Measurements from ENCODE around the gene P2RX5.
"Not testable (repeated sequence)": the region's sequence is repeated elsewhere in the genome, so short reads cannot be mapped to it uniquely, and the experiment has no call there.

P2RX5 gene

GRCh38 chr17:3710951-3711383 lies 15.0 kb upstream of the P2RX5 start:
- DNase-seq = no peak

DNA sequence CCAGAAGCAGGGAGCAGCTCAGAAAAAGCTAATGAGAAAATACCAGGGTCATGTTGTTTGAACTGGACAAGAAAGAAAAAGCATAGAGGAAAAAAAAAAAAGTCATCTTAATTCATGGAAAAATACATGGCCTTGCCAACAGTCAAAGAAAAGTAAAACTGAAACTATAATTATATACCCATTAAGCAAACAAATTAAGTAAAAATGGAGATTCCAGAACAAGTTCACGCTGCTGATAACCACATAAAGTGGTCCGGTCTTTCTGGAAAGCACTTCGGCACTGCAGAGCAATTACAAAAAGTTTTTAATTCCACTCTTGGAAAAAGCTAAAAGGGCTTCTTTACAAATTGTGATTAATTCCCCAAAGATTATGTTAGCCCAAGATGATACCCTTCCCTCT lies 12.4 kb upstream of the P2RX5 start:
- no peak for DNase-seq

- DNase-seq = not testable (repeated sequence)
Measured at GRCh38 chr17:3705718-3705984, 9.7 kb upstream of the P2RX5 start.

GRCh38 chr17:3704931-3705717 lies 9.2 kb upstream of the P2RX5 start:
- no peak for DNase-seq

DNA sequence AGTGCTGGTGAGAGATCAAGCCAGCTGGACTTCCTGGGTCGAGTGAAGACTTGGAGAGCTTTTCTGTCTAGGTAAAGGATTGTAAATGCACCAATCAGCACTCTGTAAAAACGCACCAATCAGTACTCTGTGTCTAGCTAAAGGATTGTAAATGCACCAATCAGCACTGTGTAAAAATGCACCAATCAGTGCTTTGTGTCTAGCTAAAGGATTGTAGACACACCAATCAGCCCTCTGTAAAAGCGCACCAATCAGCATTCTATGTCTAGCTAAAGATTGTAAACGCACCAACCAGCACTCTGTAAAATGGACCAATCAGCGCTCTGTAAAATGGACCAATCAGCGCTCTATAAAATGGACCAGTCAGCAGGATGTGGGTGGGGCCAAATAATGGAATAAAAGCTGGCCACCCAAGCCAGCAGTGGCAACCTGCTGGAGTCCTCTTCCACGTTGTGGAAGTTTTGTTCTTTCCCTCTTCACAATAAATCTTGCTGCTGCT lies 6.1 kb upstream of the P2RX5 start:
- not testable (repeated sequence) for DNase-seq

- DNase-seq = no peak
Measured at GRCh38 chr17:3699951-3700350, 4.0 kb upstream of the P2RX5 start.

GRCh38 chr17:3698139-3698538 lies 2.2 kb upstream of the P2RX5 start:
- DNase-seq = no peak

- no peak for DNase-seq
Measured at GRCh38 chr17:3697103-3697476, 1.1 kb upstream of the P2RX5 start.

GRCh38 chr17:3695129-3695722 lies 729 bp downstream of the P2RX5 start:
- no peak for DNase-seq

DNA sequence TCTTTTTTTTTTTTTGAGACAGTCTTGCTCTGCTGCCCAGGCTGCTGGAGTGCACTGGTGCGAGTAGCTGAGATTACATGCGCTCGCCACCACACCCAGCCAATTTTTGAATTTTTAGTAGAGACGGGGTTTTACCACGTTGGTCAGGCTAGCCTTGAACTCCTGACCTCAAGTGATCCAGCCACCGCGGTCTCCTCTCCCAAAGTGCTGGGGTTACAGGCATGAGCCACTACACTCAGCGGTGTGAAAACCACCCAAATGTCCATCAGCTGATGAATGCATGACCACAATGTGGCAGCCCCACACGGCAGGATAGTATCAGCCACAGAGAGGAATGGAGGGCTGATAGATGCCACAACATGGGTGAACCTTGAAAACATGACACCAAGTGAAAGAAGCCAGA lies 2.1 kb downstream of the P2RX5 start:
- no peak for DNase-seq

- no peak for DNase-seq
Measured at GRCh38 chr17:3693141-3693540, 2.8 kb downstream of the P2RX5 start.

- no peak for DNase-seq
Measured at GRCh38 chr17:3692346-3692745, 3.6 kb downstream of the P2RX5 start.

- DNase-seq = no peak
Measured at GRCh38 chr17:3691617-3692067, 4.3 kb downstream of the P2RX5 start.

DNA sequence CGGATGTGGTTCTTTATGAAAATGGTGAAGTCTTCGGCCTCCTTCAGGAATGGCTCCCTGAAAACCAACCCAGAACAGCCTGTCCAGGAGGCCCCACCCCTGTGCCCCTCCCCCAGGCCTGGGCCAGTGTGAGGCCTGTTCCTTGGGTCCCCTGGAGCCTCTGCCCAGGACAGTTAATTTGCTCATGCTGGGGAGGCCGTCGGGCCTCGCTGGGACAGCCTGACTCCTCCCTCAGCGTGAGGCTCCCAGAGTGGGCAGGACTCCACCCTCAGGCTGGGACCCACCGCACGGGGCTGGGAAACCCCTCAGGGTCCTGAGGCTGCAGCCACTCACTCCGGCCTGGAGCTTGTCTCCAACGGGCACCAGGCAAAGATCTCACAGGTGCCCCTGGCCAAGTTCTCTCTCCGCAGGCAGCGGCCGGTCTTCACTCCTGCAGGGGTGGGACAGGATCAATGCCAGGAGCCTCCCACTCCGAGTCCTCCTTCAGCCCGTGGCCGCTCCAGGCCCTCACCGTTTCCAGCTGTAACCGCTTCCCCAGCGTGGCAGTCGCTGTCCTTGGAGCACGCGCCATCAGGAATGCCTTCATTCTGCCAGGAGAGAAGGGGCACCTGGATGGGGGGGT lies 5.8 kb downstream of the P2RX5 start:
- no peak for DNase-seq

GRCh38 chr17:3689262-3690093 lies 6.5 kb downstream of the P2RX5 start:
- no peak for DNase-seq

DNA sequence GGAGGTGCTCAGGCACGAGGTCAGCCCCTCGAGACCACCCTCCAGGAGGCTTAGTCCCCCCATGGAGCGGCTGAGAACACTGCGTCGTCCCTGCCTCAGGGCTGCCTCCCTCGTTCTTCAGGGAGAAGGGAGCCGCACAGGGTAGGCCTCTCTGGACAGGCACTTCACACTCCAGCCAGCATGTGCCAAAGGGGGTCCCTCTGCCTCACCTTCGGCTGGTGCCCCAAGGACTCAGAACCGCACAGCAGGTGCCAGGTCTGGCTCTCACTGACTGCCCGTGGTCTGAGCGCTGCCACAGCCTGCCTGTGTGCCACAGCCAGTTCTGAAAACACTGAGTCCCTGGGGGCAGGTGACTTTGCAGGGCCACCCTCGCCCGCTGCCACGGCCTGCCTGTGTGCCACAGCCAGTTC lies 7.1 kb downstream of the P2RX5 start:
- no peak for DNase-seq

GRCh38 chr17:3688027-3688553 lies 7.9 kb downstream of the P2RX5 start:
- no peak for DNase-seq

DNA sequence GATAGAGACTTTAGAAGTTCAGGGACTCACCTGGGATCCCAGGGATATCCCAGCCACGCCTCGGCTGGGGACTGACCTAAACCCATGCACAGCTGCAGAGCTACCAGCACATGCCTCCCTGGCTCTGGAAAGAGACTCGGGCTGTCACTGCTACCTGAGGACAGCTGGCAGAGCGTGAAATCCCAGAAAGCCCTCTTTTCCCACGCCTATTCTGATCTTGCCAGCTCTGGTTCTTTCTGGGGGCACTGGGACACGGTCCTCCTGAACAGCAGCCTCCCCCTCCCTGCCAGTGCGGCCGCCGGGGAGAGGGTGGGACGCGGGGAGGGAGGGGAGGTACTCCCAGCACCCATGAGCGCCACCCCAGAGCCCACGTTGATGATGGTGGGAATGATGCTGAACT lies 10.8 kb downstream of the P2RX5 start:
- no peak for DNase-seq

- peak; percentile 23 for DNase-seq
Measured at GRCh38 chr17:3683054-3683511, 12.9 kb downstream of the P2RX5 start.

- DNase-seq = no peak
Measured at GRCh38 chr17:3682033-3682432, 13.9 kb downstream of the P2RX5 start.

DNA sequence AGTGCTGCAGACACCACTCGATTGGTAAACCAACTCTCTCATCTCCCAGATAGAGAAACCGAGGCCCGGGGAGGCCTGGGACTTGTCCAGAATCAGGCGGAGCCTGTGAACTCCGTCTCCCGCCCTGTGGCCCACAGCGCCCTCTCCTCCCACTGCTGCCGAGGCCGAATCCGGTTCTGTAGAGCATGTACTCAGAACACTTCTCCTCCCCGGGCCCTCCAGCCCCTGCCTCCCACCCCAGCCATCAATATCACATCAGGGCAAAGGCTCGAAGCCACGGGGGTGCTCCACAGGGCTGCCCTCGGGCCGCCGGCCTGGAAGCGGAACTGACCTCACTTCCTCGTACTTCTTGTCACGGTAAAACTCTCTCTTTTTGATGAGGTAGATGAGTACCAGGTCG lies 14.4 kb downstream of the P2RX5 start:
- DNase-seq = no peak

- no peak for DNase-seq
Measured at GRCh38 chr17:3681057-3681456, 14.9 kb downstream of the P2RX5 start.

DNA sequence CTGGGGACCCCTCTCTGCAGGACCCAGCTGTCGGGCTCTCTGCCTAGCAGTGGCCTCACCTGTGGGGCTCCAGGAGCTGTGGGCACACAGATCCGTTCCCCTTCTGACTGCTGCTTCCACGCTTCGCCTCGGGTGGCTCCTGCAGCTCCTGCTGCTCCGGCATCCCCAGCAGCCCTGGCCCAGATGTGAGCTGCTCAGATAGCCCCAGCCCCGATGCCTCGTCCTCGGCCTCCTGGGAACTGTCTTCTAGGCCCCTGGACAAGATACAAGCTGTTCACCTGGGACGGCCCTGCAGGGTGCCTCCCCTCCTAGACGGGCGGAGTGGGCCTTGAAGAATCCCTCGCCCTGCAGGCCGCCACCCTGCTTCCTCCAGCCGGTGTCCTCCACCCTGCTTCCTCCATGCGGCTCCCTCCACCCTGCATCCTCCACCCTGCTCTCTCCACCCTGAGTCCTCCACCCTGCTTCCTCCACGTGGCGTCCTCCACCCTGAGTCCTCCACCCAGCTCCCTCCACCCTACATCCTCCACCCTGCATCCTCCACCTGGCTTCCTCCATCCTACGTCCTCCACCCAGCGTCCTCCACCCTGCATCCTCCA lies 16.3 kb downstream of the P2RX5 start:
- no peak for DNase-seq
